GM19452 (cell line): ENCODE measurements around the gene OCA2.
"Not testable (repeated sequence)": the region's sequence is repeated elsewhere in the genome, so short reads cannot be mapped to it uniquely, and the experiment has no call there.

ENCODE experiments used
- ATAC-seq: cut with Tn5 transposase; IDR thresholded peaks from one replicate; pipeline ENCODE4 v1.9.1; 2021; ENCODE audit not compliant: unreplicated experiment

The OCA2 gene

GRCh38 chr15:27958911-27959578, 140.1 kb downstream of the OCA2 start:
- no peak for ATAC-seq

- no peak for ATAC-seq
Observed at GRCh38 chr15:27956285-27956684, 142.8 kb downstream of the OCA2 start.

GRCh38 chr15:27955087-27955486, 144.0 kb downstream of the OCA2 start:
- no peak for ATAC-seq

- not testable (repeated sequence) for ATAC-seq
Observed at GRCh38 chr15:27952593-27952992, 146.5 kb downstream of the OCA2 start.

- no peak for ATAC-seq
Observed at GRCh38 chr15:27951191-27951890, 147.8 kb downstream of the OCA2 start.

- no peak for ATAC-seq
Observed at GRCh38 chr15:27949089-27949488, 150.0 kb downstream of the OCA2 start.

GRCh38 chr15:27939246-27939645, 159.9 kb downstream of the OCA2 start:
- ATAC-seq, result no peak

GRCh38 chr15:27937851-27938250, 161.3 kb downstream of the OCA2 start:
- ATAC-seq, result no peak

GRCh38 chr15:27936164-27936563, 163.0 kb downstream of the OCA2 start:
- ATAC-seq, result no peak

GRCh38 chr15:27935328-27935727, 163.8 kb downstream of the OCA2 start:
- no peak for ATAC-seq

GRCh38 chr15:27934782-27935181, 164.3 kb downstream of the OCA2 start:
- ATAC-seq, result no peak

- no peak for ATAC-seq
Observed at GRCh38 chr15:27933562-27933961, 165.6 kb downstream of the OCA2 start.

GRCh38 chr15:27932600-27932999, 166.5 kb downstream of the OCA2 start:
- ATAC-seq, result no peak

- no peak for ATAC-seq
Observed at GRCh38 chr15:27928386-27928785, 170.7 kb downstream of the OCA2 start.

- no peak for ATAC-seq
Observed at GRCh38 chr15:27912283-27912682, 186.8 kb downstream of the OCA2 start.

- no peak for ATAC-seq
Observed at GRCh38 chr15:27906802-27907201, 192.3 kb downstream of the OCA2 start.

- no peak for ATAC-seq
Observed at GRCh38 chr15:27903405-27903804, 195.7 kb downstream of the OCA2 start.

GRCh38 chr15:27902680-27903385, 196.3 kb downstream of the OCA2 start:
- ATAC-seq, result no peak

- no peak for ATAC-seq
Observed at GRCh38 chr15:27899583-27900285, 199.4 kb downstream of the OCA2 start.

- no peak for ATAC-seq
Observed at GRCh38 chr15:27897481-27897880, 201.6 kb downstream of the OCA2 start.

- no peak for ATAC-seq
Observed at GRCh38 chr15:27894645-27895044, 204.5 kb downstream of the OCA2 start.
